HG03139 (cell line): ENCODE results near the gene ALDH8A1.

Experiments used
- ATAC-seq: cut with Tn5 transposase; IDR thresholded peaks from one replicate; pipeline ENCODE4 v1.9.1; 2021; ENCODE audit not compliant: unreplicated experiment

Gene ALDH8A1

DNA sequence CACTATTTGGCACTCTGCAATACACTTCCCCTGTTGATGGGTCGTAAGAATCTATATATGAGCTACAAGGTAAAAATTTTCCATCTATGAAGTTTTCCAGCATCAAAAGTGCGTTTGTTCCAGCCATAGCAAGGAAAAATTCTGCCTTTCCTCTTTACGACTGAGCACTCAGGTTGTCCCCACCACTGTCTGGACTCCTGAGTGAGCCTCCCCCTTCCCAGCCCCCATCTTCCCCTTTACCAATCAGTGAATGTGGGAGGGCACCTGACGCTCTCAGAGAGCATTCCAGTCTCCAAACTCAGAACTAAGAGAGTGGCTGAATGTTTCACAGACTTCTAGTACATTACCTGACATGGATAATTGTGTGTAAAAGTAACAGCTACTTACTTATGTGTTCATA lies at the start of gene ALDH8A1:
TSS of gene ALDH8A1 (minus strand) at position 175 of the 400 bp plus-strand sequence. CDS start at position 127, 48 bp downstream.
- ATAC-seq, result no peak

DNA sequence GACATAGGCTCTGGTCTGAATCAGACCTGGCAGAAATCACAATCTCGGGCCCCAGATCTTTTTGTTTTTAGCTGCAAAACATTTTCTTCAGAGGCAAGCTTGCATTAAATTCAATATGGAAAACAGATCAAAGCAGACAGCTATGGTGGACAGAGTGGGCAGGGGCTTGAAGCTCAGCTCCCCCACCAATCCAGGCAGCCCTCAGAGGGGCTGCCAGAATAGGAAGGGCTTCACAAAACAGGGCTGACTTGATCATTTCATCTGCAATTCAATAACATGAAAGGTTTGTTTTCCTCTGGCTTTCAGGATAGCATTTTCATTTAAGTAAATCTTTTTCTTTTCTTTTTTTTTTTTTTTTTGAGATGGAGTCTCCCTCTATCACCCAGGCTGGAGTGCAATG lies 49.2 kb upstream of the ALDH8A1 start:
- ATAC-seq, result no peak

DNA sequence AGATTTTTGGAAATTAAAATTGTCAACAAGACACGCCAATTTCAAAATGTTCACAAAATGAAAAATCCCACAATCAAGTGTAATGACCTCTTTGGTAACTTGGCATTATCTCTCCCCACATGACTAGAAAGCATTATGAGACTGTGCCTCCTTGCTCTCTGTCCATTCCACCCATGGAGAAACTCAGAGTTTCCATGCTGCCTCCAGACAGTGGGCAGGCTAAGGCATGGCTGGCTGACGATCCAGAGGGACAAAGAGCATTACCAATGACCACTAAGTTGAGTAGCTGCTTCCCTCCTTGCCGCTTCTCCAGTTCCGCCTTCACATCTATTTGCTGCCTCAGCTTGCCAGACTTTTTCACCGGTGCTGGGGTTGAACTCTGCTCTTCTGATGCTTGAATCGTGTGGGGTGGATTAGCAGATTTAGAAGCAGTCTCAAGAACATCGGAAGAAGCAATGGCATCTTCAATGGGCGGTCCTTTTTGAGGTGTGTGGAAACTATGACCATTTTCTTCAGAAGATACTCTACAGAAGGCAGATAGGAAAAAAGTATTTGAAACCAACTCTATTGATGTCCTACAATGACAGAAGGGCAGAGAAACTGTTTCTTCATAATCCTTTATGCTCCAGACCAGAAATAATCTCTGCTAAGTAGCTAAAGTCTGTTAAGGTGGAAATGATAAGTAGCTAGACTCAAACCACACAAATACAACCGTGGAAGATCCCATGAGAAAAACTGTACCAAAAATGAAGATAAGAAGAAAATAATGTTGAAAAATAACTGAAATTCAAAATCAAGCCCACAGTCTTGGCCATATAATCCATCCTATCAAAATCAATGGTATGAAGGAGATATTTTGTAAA lies 47.5 kb upstream of the ALDH8A1 start:
- no peak for ATAC-seq

- no peak for ATAC-seq
Observed at GRCh38 chr6:134995536-134995935, 45.6 kb upstream of the ALDH8A1 start.

DNA sequence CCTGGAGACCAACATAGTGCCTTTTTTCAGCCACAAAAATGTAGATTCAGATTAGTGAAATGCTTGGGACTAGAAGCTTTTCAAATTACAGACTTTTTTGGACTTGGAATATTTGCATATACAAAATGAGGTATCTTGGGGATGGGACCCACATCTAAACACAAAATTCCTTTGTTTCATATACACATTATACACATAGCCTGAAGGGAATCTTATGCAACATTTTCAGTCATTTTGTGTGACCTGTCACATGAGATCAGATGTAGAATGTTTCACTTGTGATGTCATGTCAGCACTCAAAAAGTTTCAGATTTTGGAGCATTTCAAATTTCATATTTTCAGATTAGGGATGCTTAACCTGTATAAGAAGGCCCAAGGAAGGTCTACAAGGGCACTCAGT lies 44.5 kb upstream of the ALDH8A1 start:
- ATAC-seq, result no peak

- no peak for ATAC-seq
Observed at GRCh38 chr6:134992155-134992554, 42.3 kb upstream of the ALDH8A1 start.

DNA sequence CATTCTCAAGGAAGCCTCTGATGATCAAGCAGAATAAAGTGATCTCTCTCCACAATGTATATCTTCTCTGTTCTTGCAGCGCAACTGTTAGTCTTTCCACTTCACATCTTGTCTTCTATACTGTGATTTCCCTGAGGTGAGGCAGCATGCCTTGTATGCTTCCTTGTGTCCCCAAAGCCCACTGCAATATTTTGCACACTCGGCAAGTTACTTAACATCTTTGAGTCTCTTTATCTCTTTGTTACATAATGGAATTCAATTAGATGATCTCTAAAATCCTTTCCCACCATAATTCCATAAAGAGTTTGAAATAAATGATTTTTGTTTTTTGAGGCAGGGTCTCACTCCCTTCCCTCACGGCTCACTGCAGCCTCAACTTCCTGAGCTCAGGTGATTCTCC lies 40.4 kb upstream of the ALDH8A1 start:
- ATAC-seq, result no peak

DNA sequence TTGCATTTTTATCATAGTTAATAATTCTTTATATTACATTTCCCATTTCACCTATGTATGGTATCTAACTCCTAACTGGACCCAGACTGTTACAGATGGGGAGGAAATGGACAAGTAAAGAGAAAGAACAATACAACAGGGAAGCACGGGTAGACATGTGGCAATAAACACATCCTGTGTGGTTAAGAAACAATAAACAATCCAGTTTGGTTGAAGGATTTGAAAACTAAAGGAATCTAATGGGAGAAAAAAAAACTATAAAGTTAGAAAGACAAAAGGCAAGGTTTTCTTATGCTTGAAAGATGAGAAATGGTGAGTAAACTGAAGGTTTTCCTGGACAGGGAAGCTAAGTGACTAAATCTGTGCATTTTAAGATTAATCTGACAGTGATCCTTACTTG lies 34.9 kb upstream of the ALDH8A1 start:
- no peak for ATAC-seq

- no peak for ATAC-seq
Observed at GRCh38 chr6:134983823-134984222, 33.9 kb upstream of the ALDH8A1 start.

- ATAC-seq, result no peak
Observed at GRCh38 chr6:134982161-134982560, 32.3 kb upstream of the ALDH8A1 start.

- ATAC-seq, result no peak
Observed at GRCh38 chr6:134980846-134981245, 30.9 kb upstream of the ALDH8A1 start.

GRCh38 chr6:134979142-134979541 lies 29.2 kb upstream of the ALDH8A1 start:
- ATAC-seq, result peak; percentile 81

DNA sequence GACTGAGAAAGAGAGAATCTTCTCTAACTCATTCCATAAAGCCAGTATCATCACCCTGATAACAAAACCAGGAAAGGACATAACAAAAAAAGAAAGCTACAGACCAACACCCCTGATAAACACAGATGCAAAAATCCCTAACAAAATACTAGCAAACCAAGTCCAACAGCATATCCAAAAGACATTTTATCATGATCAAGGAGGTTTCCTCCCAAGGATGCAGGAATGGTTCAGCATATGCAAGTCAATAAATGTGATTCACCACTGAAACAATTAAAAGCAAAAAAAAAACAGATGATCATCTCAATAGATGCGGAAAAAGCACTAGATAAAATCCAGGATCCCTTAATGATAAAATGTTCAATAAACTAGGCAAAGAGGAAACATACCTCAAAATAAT lies 24.5 kb upstream of the ALDH8A1 start:
- ATAC-seq, result no peak

DNA sequence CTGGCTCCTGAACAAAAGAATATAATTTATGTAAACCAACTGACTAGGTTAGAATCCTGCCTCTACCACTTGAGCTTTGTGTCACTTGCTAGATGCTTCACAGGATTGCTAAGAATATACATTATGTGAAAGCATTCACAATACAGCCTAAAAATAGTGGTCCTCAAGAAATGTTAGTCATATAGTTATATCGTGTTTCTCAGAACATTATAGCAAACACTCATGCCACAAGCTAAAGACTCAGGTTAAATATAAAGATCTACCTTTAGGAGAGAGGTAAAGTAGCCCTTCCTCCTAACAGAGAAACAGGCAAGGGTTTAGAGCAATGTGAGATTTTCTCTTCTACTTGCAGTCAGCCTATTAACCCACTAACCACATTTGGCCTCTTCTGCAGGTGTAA lies 17.8 kb upstream of the ALDH8A1 start:
- ATAC-seq, result no peak

GRCh38 chr6:134964451-134965203 lies 14.7 kb upstream of the ALDH8A1 start:
- ATAC-seq, result no peak

DNA sequence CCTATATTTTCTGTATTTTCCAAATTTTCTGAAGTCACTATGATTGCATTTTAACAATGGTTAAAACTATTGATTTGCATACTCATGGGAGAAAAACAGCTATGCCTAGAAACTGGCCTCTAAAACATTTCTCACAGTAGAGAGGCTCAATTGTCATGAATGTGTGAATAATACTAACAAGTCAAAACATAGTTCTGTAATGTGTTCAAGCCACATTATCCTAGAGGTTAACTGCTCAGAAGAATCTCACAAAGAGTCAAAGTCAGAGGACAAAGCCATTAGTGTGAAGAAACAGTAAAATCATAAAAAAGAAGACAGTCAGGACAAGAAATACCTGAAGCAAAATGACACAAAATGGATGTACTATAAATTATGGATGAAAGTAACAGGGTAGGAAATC lies 12.5 kb upstream of the ALDH8A1 start:
- no peak for ATAC-seq

- no peak for ATAC-seq
Observed at GRCh38 chr6:134961366-134961765, 11.5 kb upstream of the ALDH8A1 start.

- ATAC-seq, result no peak
Observed at GRCh38 chr6:134959603-134960002, 9.7 kb upstream of the ALDH8A1 start.

DNA sequence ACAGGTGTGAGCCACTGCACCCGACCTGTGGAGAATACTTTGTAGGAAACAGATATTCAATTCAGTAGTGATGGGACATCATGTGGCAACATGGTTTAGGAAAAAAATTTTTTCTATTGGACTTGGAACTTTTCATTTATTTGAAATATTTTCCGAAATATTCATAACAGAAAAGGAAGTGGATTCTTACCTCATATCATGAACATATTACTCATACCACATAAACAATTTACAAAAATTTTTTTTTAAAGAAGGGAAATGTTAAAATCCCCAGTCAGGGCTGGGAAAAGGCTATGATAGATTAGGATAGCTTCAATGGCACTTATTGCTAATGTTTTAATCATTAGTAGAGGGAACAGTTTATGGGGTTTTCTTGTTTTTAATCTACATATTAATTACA lies 6.8 kb upstream of the ALDH8A1 start:
- no peak for ATAC-seq

- no peak for ATAC-seq
Observed at GRCh38 chr6:134956032-134956431, 6.1 kb upstream of the ALDH8A1 start.

DNA sequence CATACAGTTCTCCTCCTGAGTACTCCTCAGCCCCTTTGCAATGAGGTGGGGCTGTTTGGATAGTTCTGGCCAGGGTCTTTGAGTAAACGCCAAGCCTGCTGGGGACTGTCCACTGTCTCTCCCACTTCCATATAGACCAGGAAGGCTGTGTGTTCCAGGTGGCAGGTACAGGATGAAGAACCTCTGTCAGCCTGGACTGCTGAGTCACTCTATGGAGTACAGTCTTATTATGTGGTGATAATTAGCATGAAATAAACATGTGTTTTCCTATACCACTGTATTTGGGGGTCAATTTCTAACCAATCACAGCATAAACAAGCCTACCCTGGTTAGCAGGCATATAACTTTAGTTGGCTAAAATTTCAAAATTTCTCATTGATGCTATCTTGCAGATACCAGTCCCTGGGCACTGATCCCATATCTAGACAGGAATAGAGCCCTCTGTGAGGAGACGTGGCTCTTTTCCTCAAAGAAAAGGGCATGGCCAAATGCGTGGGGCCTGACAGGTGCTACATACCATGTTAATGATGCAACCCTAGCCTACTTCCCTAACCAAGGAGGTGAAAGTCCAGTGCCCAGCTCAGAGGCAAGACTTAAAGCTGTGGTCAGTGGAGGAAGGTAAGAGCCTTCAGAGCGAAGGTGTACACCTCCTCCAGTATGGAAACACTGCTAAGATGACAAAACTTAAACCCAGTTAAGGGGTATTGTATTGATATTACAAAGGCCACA lies 4.5 kb upstream of the ALDH8A1 start:
- ATAC-seq, result no peak
